IMR-90 (cell line): ENCODE measurements around the gene RASSF7.
A peak's percentile ranks its signal among the peaks of the same experiment; 100 is the strongest.

ENCODE experiments used
- CEBPB ChIP-seq: IDR thresholded peaks from 2 replicates; pipeline ENCODE4 v1.6.1; 2012; ENCODE audit warnings: low read depth, low read length, improper control_type of control experiment
- FOS ChIP-seq: fragments of 150-350 bp; IDR thresholded peaks from 2 replicates; pipeline ENCODE4 v1.6.1; 2016; ENCODE audit warnings: low read depth, low read length
- MAFK ChIP-seq: IDR thresholded peaks from 2 replicates; pipeline ENCODE4 v1.6.1; 2012; ENCODE audit warnings: low read depth, low read length, improper control_type of control experiment
- MXI1 ChIP-seq: IDR thresholded peaks from 2 replicates; pipeline ENCODE4 v1.6.1; 2012; ENCODE audit warnings: low read depth, mild to moderate bottlenecking, low read length, moderate library complexity, borderline replicate concordance
- POLR2A ChIP-seq: IDR thresholded peaks from 2 replicates; pipeline ENCODE4 v1.6.1; 2012; ENCODE audit warnings: mild to moderate bottlenecking, low read depth, low read length
- RAD21 ChIP-seq: IDR thresholded peaks from 2 replicates; pipeline ENCODE4 v1.6.1; 2012; ENCODE audit warnings: low read length, improper control_type of control experiment
- TF ChIP-seq, protein P1 (sequence below): fragments of 150-350 bp; IDR thresholded peaks from 2 replicates; pipeline ENCODE4 v1.6.1; 2016; ENCODE audit warnings: low read depth, mild to moderate bottlenecking, low read length, moderate library complexity, borderline replicate concordance
- TF ChIP-seq, protein P2 (sequence below): conservative IDR thresholded peaks from 2 replicates; pipeline ENCODE4 v1.5.1; 2012; ENCODE audit warnings: mild to moderate bottlenecking, low read depth, low read length, improper control_type of control experiment
- TF ChIP-seq, protein P3 (sequence below): fragments of 150-350 bp; IDR thresholded peaks from 2 replicates; pipeline ENCODE4 v1.6.1; 2017; ENCODE audit warnings: mild to moderate bottlenecking, antibody characterized with exemption, low read length, low read depth

DNA sequence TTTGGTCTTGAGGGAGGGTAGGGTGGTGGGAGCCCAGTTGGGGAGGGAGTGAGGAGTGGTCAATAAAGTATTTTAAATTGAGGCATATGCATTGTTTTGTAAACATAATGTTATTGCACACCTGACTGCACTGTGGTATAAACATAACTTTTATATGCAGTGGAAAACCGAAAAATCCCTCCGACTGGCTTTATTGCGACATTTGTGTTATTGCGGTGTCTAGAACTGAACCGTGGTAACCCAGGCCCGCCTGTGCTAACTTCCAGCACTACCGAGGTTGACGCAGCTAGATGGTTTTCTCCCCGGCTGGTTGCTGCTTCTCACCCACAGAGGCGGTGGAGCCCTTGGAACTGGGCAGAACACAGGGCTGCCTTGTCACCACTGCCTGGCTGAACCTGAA, 46.2 kb upstream of the RASSF7 start:
- TF ChIP-seq, protein P1, sequence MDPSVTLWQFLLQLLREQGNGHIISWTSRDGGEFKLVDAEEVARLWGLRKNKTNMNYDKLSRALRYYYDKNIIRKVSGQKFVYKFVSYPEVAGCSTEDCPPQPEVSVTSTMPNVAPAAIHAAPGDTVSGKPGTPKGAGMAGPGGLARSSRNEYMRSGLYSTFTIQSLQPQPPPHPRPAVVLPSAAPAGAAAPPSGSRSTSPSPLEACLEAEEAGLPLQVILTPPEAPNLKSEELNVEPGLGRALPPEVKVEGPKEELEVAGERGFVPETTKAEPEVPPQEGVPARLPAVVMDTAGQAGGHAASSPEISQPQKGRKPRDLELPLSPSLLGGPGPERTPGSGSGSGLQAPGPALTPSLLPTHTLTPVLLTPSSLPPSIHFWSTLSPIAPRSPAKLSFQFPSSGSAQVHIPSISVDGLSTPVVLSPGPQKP = no peak
- TF ChIP-seq POLR2A (no peak), MXI1 (no peak), RAD21 (no peak), FOS (no peak), CEBPB (peak; percentile 58), MAFK (no peak)
- TF ChIP-seq, protein P2, sequence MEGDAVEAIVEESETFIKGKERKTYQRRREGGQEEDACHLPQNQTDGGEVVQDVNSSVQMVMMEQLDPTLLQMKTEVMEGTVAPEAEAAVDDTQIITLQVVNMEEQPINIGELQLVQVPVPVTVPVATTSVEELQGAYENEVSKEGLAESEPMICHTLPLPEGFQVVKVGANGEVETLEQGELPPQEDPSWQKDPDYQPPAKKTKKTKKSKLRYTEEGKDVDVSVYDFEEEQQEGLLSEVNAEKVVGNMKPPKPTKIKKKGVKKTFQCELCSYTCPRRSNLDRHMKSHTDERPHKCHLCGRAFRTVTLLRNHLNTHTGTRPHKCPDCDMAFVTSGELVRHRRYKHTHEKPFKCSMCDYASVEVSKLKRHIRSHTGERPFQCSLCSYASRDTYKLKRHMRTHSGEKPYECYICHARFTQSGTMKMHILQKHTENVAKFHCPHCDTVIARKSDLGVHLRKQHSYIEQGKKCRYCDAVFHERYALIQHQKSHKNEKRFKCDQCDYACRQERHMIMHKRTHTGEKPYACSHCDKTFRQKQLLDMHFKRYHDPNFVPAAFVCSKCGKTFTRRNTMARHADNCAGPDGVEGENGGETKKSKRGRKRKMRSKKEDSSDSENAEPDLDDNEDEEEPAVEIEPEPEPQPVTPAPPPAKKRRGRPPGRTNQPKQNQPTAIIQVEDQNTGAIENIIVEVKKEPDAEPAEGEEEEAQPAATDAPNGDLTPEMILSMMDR = no peak
- TF ChIP-seq, protein P3, sequence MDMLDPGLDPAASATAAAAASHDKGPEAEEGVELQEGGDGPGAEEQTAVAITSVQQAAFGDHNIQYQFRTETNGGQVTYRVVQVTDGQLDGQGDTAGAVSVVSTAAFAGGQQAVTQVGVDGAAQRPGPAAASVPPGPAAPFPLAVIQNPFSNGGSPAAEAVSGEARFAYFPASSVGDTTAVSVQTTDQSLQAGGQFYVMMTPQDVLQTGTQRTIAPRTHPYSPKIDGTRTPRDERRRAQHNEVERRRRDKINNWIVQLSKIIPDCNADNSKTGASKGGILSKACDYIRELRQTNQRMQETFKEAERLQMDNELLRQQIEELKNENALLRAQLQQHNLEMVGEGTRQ = no peak
